ENCODE data around the gene ZNF610. TPM values are rescaled to one million over a fixed set of nuclear protein-coding genes. Genes with fewer than 3 reads are reported as not detected.

ZNF610 gene
- total and polyA plus RNA-seq, 2 of the 13 experiments (the other 11 are each of a cell fraction or from before 2014, with no cell fraction given) = 0.32 to 0.69 TPM

GRCh38 chr19:52336117-52336790 is at the start of gene ZNF610 (continued):
- TF ChIP-seq LRRFIP1 (CRISPR knock-in tag; conservative IDR thresholded peaks at IDR 0.05) (no peak), ISL2 (CRISPR knock-in tag; IDR thresholded peaks at IDR 0.05) (no peak), ZUFSP (CRISPR knock-in tag; IDR thresholded peaks at IDR 0.05; ENCODE audit: borderline replicate concordance) (no peak), PRDM15 (CRISPR knock-in tag; IDR thresholded peaks at IDR 0.05) (peak; percentile 37; the same call in 1 of the 2 replicates), ARID4A (CRISPR knock-in tag; IDR thresholded peaks at IDR 0.05; ENCODE audit: borderline replicate concordance) (peak; percentile 74; the same call in 1 of the 2 replicates), SP1 (IDR thresholded peaks at IDR 0.05) (no peak), SP1 (CRISPR knock-in tag; IDR thresholded peaks at IDR 0.05) (peak; percentile 32; the same call in 1 of the 2 replicates), CSRNP1 (CRISPR knock-in tag; IDR thresholded peaks at IDR 0.05) (no peak), NR2C2 (CRISPR knock-in tag; IDR thresholded peaks at IDR 0.05; ENCODE audit: borderline replicate concordance) (peak; percentile 96), PAWR (CRISPR knock-in tag; IDR thresholded peaks at IDR 0.05; ENCODE audit: borderline replicate concordance) (no peak), SRSF1 (optimal IDR thresholded peaks at IDR 0.05; ENCODE audit: low read depth, low read length) (peak; percentile 39), ZNF768 (CRISPR knock-in tag; IDR thresholded peaks at IDR 0.05) (no peak)

Data from HepG2 (cell line).